Measurements from ENCODE around the gene ESYT1.

DNA sequence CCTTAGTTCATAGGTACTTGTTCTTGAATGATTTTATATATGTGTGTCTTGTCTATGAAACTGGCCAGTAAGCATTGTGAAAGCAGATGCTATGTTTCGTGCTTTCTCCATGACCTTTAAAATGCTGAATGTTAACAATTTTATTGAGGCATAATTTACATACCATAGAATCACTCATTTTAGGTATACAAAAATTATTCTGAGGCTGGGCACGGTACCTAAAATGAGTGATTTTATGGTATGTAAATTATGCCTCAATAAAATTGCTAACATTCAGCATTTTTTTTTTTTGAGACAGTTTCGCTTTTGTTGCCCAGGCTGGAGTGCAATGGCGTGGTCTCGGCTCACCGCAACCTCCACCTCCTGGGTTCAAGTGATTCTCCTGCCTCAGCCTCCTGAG, 6.8 kb downstream of the ESYT1 start:
- TF ChIP-seq, protein P1, sequence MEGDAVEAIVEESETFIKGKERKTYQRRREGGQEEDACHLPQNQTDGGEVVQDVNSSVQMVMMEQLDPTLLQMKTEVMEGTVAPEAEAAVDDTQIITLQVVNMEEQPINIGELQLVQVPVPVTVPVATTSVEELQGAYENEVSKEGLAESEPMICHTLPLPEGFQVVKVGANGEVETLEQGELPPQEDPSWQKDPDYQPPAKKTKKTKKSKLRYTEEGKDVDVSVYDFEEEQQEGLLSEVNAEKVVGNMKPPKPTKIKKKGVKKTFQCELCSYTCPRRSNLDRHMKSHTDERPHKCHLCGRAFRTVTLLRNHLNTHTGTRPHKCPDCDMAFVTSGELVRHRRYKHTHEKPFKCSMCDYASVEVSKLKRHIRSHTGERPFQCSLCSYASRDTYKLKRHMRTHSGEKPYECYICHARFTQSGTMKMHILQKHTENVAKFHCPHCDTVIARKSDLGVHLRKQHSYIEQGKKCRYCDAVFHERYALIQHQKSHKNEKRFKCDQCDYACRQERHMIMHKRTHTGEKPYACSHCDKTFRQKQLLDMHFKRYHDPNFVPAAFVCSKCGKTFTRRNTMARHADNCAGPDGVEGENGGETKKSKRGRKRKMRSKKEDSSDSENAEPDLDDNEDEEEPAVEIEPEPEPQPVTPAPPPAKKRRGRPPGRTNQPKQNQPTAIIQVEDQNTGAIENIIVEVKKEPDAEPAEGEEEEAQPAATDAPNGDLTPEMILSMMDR (conservative IDR thresholded peaks at IDR 0.05; ENCODE audit: low read length), result no peak
- no peak for TF ChIP-seq EZH2phosphoT487 (IDR thresholded peaks at IDR 0.05; ENCODE audit: borderline replicate concordance)
